Tibial nerve (tissue), 4 donors: Measurements from ENCODE around the gene MYO5C.

Source experiments
- EP300 ChIP-seq, 2 donors: sonication (generic); formaldehyde crosslinking; IDR thresholded peaks; one replicate each; pipeline ENCODE4 v1.6.1; 2017; ENCODE audit warnings: antibody characterized with exemption in 2 of 2, mild to moderate bottlenecking in 1 of 2
- POLR2A ChIP-seq, 2 donors: fragments of 450-650 bp; IDR thresholded peaks; one replicate each; pipeline ENCODE4 v1.6.1; 2017; ENCODE audit warnings: antibody characterized with exemption in 2 of 2, mild to moderate bottlenecking in 2 of 2, moderate library complexity in 2 of 2
- TF ChIP-seq, protein P1 (sequence below), 5 experiments: fragments of 200-600 bp in 3 of 5; fragments of 450-650 bp in 2 of 5; sonication (generic) in 3 of 5; IDR thresholded peaks; one replicate each; pipeline ENCODE4 v1.5.1; 2016 to 2019; ENCODE audit warnings: antibody characterized with exemption in 5 of 5, mild to moderate bottlenecking in 3 of 5, moderate library complexity in 2 of 5

- TF ChIP-seq, protein P1, sequence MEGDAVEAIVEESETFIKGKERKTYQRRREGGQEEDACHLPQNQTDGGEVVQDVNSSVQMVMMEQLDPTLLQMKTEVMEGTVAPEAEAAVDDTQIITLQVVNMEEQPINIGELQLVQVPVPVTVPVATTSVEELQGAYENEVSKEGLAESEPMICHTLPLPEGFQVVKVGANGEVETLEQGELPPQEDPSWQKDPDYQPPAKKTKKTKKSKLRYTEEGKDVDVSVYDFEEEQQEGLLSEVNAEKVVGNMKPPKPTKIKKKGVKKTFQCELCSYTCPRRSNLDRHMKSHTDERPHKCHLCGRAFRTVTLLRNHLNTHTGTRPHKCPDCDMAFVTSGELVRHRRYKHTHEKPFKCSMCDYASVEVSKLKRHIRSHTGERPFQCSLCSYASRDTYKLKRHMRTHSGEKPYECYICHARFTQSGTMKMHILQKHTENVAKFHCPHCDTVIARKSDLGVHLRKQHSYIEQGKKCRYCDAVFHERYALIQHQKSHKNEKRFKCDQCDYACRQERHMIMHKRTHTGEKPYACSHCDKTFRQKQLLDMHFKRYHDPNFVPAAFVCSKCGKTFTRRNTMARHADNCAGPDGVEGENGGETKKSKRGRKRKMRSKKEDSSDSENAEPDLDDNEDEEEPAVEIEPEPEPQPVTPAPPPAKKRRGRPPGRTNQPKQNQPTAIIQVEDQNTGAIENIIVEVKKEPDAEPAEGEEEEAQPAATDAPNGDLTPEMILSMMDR (IDR thresholded peaks at IDR 0.05), result no peak
- no peak for TF ChIP-seq POLR2A (IDR thresholded peaks at IDR 0.05)
- no peak for TF ChIP-seq EP300 (IDR thresholded peaks at IDR 0.05)
Measured at GRCh38 chr15:52309154-52309548, 13.5 kb upstream of the MYO5C start.
